KBM-7 (cell line): ENCODE measurements around the gene CD72.
"Not testable (repeated sequence)": the region's sequence is repeated elsewhere in the genome, so short reads cannot be mapped to it uniquely, and the experiment has no call there.

Experiments used
- DNase-seq: peaks from one replicate; pipeline ENCODE4 v3.0.0-alpha.2; 2015
- in situ Hi-C: fragments of 300-500 bp; cut with MboI; formaldehyde crosslinking; loops from 2 replicates; pipeline ENCODE4 v1.14.3; 2020; ENCODE audit warnings: low sequenced_read_pairs, low pct_unique_long_range_greater_than_20kb, mixed read lengths

The CD72 gene

DNA sequence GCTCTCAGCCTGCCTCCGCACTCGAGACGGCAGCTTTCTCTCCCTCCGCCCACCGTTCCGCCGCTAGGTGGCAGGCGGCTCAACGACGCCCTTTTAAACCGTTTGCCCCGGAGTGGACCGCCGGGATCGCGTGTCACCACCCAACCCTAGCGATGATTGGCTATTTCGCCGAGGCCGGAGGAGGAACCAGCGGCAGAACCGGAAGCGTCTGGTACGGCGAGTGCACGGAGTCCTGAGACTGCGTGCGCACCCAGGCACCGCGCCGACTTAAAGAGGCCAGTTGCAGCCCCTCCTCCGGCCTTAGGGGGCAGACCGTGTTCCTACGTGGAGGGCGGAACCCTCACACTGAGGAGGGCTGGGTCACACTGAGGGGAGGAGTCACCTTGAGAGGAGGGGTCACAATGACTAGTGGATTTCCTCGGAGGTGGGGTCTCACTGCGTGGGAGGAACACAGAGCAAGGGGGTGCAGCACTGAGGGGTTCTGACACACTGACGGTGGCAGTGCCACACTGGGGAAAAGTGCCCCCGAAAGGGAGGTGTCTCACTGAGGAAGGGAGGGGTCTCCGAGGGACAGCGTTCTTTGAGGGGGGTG is 14.1 kb downstream of the CD72 start:
- peak; percentile 100 for DNase-seq
- in situ Hi-C loops = no loop called here

DNA sequence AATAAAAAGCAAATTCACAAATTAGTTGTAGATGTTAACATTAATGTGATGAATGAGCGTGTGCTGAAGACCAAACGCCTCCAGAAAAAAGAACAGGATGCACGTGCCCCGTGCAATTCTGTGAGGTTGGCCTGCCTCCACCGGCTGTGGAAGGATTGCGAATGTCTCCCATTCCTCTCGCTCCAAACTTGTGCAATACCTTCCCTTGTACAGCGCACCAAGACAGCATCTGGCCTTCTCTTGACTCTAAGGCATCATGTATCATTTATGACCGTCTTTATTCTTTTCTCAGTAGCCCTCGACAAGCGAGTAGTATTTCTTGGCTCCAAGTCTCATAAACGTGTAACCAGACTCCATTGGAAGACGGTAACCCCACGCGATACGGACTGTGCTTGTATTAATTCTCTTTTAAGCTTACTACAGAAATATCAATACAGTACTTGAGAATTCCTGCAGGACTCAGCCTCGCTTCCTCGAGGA is 14.7 kb downstream of the CD72 start:
- in situ Hi-C loops = no loop called here

DNA sequence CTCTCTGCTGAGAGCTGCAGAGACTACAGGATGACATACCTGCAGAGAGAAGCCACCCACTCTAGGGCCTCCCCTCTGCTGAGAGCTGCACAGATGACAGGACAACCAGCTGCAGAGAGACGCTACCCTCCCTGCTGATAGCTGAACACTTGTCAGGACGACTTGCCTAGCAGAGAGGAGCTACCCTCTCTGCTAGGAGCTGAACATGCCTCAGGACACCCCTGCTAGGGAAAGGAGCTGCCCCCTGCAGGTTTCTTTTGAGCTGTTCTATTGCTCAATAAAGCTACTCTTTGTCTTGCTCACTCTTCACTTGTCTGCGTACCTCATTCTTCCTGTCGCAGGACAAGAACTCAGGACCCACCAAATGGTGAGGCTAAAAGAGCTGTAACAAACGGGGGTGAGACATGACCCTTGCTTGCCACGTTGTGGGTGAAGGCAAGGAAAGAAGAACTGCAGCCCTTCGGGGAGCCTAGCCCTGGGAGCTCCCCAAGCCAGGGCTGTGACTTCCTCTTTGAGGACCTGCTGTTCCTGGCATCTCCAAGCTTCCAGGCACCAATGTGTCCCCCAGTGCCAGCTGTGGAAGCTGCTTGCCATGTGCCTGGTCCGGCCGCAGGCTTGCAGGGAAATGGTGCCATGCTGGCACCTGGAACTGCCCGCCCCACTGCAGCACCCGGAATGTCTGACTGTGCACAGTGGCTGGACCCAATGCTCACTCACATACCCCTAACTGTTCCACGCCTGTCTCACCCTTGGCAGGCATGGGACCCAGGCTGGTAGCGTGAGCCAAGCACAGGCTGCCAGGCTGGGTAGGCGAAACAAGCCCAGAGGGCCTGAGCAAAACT is 18.2 kb downstream of the CD72 start:
- in situ Hi-C loops = no loop called here
- DNase-seq = peak; percentile 28

More for the DNA sequence above, 14.7 kb downstream of the CD72 start:
- DNase-seq = no peak

DNA sequence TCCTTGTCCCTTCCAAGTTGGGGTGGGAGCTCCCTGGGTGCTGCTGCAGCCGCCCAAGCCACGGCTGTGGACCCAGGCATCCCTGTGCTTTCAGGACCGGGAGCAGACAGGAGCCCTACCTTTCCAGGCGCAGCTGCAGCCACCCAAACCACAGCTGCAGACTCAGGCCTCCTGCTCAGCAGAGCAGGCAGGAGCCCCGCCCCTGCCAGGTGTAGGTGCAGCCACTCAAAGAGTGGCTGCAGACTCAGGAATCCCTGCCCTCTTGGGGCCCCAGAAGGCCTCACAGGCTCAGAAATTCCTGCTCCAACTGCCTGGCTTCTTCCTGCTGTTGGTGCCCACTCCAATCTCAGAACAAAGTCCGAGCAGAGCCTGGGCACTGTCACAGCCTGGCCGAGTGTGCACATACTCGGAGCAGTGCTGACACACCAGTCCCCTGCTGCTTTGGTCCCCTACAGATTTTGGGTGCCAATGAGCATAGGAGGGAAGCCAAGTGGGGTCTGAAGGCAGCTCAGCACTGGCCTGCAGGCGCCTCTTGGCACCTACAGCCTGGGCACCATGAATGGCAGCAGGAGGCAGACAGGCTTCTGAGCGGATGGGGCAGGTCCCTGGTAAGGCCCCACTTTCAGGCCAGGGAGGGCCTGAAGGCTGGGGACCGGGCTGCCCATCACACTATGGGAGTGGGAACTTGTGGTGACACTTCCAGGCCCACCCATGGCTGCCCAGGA is 19.2 kb downstream of the CD72 start:
- in situ Hi-C loops = no loop called here
- DNase-seq = no peak

DNA sequence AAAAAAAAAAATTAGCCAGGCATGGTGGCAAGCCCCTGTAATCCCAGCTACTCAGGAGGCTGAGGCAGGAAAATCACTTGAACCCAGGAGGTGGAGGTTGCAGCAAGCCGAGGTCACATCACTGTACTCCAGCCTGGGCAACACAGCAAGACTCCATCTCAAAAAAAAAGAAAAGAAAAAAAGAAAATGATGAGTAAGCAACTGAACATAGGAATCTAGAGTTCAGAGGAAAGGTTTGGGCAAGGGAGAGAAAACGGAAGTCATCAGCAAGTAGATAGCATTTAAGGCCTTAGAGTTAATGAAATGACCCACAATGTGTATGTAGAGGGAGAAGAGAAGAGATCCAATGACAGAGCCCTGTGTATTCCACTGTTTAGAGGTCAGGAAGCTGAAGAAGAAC is 21.3 kb downstream of the CD72 start:
- not testable (repeated sequence) for DNase-seq

DNA sequence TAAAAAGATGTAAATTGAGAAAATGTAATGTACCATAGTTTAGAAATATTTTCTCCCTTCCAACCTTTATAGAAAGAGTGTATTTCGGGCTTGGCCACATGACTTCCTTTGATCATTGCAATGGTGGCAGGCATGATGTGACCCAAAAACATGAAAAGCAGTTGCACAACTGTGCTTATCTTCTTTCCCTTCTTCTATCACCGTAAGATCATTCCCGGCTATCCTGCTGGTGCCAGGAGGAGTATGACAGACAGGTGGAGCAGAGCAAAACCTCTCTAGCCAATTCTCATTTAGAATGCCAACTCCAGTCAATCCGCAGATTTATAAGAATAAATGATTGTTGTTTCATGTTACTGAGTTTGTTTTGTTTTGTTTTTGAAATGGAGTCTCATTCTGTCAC is 23.7 kb downstream of the CD72 start:
- no peak for DNase-seq
- in situ Hi-C loops = no loop called here

More for the DNA sequence above, 21.3 kb downstream of the CD72 start:
- in situ Hi-C loops = not testable (repeated sequence)

DNA sequence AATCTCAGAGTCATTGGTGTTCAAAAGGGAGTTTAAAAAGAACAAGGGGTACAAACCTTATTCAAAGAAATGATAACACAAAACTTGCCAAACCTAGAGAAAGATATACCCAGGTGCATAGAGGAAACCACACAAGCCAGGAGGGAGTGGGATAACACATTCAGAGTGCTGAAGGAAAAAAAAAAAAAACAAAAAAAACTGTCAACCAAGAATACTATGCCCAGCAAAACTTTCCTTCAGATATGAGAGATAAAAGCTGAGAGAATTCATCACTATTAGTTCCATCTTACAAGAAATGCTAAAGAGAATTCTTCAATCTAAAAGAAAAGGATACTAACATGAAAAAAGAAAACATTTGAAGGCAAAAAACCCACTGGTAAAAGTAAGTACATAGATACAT is 24.6 kb downstream of the CD72 start:
- in situ Hi-C loops = no loop called here
- no peak for DNase-seq

DNA sequence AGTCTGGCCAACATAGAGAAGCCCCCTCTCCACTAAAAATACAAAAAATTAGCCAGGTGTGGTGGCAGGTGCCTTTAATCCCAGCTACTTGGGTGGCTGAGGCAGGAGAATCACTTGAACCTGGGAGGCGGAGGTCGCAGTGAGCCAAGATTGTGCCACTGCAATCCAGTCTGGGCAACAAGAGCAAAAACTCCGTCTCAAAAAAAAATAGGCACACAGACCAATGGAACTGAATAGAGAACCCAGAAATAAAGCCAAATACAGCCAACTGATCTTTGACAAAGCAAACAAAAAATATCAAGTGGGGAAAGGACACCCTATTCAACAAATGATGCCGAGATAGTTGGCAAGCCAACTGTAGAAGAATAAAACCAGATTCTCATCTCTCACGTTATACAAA is 29.7 kb downstream of the CD72 start:
- in situ Hi-C loops = not testable (repeated sequence)

DNA sequence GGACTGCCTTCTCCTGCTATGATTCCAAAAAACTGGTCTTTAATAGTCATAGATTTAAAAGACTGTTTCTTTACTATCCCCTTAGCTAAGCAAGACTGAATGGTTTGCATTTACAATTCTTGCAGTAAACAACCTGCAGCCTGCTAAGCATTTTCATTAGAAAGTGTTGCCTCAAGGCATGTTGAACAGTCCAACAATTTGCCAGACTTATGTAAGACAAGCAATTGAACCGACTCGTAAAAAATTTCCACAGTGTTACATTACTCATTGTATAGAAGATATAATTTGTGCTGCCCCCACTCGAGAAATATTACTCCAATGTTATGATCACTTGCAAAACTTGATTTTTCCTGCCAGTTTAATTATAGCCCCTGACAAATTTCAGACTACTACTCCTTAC is 33.5 kb downstream of the CD72 start:
- in situ Hi-C loops, DNase-seq: not testable (repeated sequence)

More for the DNA sequence above, 29.7 kb downstream of the CD72 start:
- DNase-seq = not testable (repeated sequence)

DNA sequence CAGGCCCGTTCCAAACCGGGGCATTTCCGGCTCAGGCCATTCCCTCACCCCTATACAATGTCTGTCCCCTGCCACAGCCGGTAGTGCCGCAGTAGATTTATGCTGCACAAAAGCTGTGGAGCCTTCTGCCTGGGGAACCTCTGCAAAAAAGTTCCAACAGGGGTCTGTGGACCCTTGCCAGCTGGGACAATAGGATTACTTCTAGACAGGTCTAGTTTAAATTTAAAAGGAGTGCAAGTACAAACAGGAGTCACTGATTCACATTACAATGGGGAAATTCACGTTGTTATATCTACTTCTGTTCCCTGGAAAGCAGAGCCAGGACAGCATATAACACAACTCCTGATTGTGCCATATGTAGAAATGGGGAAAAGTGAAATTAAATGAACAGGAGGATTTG is 34.7 kb downstream of the CD72 start:
- DNase-seq, in situ Hi-C loops: not testable (repeated sequence)

DNA sequence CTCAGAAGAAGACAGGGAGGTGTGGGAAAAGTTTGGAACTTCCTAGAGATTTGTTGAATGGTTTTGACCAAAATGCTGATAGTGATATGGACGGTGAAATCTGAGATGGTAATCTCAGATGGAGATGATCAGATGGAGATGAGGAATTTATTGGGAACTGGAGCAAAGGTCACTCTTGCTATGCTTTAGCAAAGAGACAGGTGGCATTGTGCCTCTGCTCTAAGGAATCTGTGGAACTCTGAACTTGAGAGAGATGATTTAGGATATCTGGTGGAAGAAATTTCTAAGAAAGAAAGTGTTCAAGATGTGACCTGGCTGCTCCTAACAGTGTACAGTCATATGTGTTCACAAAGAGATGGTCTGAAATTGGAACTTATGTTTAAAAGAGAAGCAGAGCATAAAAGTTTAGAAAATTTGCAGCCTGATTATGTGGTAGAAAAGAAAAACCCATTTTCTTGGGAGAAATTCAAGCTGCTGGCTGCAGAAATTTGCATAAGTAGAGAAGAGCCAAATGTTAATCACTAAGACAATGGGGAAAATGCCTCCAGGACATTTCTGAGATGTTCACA is 38.5 kb downstream of the CD72 start:
- in situ Hi-C loops, DNase-seq: not testable (repeated sequence)

DNA sequence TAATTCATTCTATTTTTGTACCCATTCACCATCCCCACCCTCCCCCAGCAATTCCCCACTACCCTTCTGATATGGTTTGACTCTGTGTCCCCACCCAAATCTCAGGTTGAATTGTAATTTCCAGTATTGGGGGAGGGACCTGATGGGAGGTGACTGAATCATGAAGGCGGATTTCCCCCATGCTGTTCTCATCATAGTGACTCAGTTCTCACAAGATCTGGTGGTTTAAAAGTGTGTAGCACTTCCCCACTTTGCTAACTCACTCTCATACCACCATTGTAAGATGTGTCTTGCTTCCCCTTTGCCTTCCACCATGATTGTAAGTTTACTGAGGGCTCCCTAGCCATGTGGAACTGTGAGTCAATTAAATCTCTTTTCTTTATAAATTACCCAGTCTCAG is 39.1 kb downstream of the CD72 start:
- in situ Hi-C loops = no loop called here
- DNase-seq = no peak

DNA sequence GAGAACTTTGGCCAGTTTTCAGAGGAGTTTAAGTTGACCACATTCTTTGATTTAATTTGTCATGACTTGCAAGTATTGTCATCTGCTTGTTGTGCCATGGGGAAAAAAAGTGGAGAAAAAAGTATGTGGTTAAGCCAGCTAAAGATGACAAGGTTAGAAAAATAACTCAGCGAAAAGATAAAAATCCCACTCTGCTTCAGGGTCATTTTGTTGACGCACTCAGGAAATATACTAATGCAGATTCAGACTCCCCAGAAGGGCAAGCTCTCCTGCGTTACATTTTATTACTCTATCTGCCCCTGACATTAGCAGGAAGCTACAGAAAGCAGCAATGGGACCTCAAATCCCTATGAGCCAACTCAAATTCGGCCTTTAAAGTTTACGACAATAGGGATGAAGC is 40.7 kb downstream of the CD72 start:
- no peak for DNase-seq
- in situ Hi-C loops = no loop called here

DNA sequence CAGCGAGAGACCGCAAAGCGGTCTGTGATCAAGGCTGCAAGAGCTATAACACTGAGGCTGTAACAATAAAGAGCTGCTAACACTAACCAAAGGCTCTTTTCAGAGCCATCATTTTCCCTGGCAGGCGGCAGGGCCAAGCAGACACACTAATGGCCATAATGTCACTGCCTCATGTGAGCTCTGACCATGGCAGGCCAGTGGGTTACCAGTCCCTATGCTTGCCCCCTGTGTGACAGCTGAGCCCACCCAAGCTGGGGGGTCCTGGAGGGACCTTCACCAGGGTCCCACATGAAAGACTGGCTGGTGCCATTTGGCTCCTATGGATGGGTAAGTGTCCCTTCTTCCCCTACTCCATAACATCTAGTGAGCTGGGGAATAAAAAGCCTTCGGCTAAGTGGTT is 42.7 kb downstream of the CD72 start:
- no peak for DNase-seq
- in situ Hi-C loops = no loop called here

DNA sequence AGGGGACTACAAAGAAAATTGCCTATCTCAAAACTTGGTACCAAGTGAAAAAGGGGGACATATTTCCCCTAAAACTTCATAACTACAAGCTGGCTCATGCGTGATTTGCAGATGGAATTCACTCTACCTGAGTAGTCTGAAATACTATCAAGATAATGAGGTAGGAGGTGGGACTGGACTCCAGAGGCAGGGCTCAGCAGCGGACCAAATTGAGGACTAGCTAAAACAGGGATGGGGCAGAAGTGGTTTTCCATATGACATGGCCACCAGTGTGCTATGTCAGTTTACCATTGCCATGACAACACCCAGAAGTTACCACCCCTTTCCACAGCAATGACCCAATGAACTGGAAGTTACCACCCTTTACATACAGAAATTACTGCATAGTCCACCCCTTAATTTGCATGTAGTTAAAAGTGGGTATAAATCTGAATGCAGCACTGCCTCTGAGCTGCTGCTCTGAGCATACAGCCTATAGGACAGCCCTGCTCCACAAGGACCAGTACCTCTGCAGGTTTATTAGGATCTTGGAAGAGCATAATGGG is 43.6 kb downstream of the CD72 start:
- no peak for DNase-seq
- in situ Hi-C loops = no loop called here

DNA sequence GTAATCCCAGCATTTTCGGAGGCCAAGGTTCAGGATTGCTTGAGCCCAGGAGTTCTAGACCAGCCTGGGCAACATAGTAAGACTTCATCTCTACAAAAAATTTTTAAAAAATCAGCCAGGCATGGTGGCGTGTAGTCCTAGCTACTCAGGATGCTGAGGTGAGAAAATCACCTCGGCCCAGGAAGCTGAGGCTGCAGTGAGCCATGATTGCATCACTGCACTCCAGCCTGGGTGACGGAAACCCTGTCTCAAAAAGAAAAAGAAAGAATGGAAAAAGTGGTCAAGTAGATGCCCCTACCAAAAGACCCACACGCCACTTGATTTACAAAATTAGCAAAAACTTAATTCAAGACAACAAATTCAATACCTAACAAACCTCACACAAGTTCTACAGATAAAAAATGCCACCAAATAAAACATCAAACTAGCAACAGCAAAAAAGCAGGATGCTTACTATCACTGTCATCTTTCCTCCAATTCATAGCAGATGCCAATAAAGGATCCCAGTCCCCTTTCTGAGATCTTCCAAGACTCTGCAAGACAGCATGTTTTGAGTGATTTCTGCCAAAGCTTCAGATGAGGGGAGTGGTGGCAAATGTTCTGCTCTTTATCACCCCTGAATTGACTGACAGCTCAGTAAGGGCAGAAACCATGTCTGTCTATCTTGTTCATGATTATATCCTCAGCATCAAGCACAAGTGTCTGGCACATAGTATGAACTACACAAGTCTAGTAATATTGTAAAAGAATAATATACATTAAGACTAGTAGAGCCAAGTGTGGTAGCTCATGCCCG is 47.3 kb downstream of the CD72 start:
- in situ Hi-C loops = no loop called here
- DNase-seq = no peak

DNA sequence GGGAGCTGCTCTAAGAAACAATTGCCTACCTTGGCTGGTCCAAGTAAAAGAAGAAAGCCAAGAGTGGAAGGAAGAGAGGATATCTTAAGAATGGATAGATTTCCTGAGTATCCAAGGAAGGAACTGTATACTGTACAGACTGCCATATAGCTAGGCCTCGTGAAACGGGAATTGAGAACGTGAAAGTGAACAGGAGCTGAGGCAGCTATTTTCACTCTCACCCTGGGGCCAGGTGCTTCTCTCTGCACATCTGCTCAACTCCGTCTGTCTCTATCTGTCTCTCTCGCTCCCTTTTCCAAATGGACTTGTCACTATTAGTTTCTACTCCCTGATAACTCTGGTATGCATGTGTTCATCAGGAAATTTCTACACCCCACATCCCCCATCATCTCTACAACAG is 49.0 kb downstream of the CD72 start:
- no peak for DNase-seq
- in situ Hi-C loops = no loop called here

DNA sequence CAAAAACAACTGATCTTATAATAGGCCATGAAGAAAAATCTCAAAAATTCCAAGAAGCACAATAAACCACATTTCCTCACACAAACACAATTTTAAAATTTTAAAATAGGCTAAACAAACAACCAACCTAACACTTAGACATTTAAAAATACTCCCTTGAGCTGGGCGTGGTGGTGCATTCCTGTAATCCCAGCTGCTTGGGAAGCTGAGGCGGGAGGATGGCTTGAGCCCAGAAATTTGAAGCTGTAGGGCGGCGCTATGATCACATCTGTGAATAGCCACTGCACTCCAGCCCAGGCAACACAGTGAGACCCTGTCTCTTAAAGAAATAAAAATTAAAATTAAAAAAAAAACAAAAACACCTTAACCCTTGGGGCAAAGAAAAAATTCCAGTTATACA is 50.0 kb downstream of the CD72 start:
- in situ Hi-C loops = no loop called here
- no peak for DNase-seq

DNA sequence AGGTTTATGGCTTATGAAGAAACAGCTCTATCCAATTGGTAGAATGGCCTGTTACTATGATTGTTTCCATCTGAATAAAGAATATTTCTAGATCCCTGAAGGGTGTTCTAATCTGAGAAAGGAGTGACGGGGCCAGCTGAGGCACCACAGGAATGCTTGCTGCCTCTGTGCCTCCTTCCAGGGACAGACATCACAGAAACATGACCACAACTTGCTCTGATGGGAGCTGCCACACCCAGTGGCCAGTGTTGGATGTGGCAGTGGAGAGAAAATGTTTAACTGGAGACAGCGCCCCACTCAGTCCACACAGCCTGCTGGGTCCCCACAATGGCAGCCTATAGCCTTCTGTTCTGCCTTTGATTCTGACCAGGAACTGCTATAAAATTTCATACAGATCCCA is 51.8 kb downstream of the CD72 start:
- no peak for DNase-seq
- in situ Hi-C loops = no loop called here
